Measurements from ENCODE around the gene FAAH2. TPM values are rescaled to one million over a fixed set of nuclear protein-coding genes. Genes with fewer than 3 reads are reported as not detected.

The FAAH2 gene, protein sequence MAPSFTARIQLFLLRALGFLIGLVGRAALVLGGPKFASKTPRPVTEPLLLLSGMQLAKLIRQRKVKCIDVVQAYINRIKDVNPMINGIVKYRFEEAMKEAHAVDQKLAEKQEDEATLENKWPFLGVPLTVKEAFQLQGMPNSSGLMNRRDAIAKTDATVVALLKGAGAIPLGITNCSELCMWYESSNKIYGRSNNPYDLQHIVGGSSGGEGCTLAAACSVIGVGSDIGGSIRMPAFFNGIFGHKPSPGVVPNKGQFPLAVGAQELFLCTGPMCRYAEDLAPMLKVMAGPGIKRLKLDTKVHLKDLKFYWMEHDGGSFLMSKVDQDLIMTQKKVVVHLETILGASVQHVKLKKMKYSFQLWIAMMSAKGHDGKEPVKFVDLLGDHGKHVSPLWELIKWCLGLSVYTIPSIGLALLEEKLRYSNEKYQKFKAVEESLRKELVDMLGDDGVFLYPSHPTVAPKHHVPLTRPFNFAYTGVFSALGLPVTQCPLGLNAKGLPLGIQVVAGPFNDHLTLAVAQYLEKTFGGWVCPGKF
- polyA plus RNA-seq = 1.1 to 2.1 TPM (median 1.7 TPM) in 3 replicates
- 2.8 TPM for polyA plus RNA-seq (2011; ENCODE audit: low read depth)
- polyA plus RNA-seq (2011; cell fraction: cytosol; rRNA removed) = 0.73 and 0.81 TPM in 2 replicates
- polyA plus RNA-seq (2011; cell fraction: nucleus; rRNA removed) = 5.4 and 5.5 TPM in 2 replicates
- polyA plus RNA-seq (2012; ENCODE audit: low replicate concordance) = 1.3 and 5.3 TPM in 2 replicates
- polyA minus RNA-seq = 1.1 to 2.5 TPM (median 1.3 TPM) in 3 replicates
- 3.3 TPM for polyA minus RNA-seq (2011; cell fraction: cytosol; rRNA and poly(A)+ RNA removed)
- 1.7 and 3.0 TPM in 2 replicates for polyA minus RNA-seq (2011; cell fraction: nucleus; rRNA and poly(A)+ RNA removed)

DNA sequence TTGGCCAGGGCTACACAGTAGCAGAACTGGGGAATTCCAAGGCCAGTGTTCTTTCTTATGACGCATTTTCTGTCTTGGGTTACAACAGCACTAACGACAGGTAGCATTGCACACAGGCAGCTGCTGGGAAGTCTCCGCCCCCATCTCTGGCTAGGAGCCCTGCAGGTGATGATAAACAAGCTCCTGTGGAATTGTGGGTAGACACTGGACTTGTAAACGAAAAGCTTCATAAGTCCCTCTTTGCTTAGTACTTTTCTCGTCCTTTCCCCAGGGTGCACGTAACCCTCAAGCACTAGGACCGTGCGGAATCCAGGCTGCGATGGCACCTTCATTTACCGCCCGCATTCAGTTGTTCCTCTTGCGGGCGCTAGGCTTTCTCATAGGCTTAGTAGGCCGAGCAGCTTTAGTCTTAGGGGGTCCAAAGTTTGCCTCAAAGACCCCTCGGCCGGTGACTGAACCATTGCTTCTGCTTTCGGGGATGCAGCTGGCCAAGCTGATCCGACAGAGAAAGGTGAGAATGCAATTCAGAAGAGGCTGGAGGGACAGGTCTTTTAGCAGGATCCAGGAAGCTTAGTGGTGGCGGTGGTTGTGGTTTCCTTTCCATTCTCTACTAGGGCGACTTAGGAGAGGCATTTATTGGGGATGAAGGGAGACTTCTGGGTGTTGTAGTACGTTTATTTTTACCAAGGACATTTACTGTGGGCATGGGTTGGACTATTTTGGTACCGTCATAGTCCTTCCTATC is at the start of gene FAAH2:
FAAH2 (plus strand) TSS at position 200 of the 745 bp plus-strand sequence; CDS start at position 320, 120 bp downstream.
- peak; percentile 44 for DNase-seq (ENCODE audit: low read depth, low spot score)
- Histone ChIP-seq H3K4me1 (ENCODE audit: control insufficient read depth, extremely low read depth, insufficient read depth, low read length) (peaks cover 2% of the 10 kb centered on the region), H3K9me3 (ENCODE audit: control insufficient read depth, low read depth, low read length) (no peaks in the 10 kb centered on the region), H3K4me3 (ENCODE audit: control insufficient read depth in 2 of 3, extremely low read depth in 1 of 3, insufficient read depth in 2 of 3, low read depth in 1 of 3, low read length in 3 of 3) (peak within 1 kb of the TSS; percentile 39 to 67 (median 65)), H3K27me3 (ENCODE audit: control insufficient read depth, extremely low read depth, insufficient read depth, low read length) (no peaks in the 10 kb centered on the region), H4K20me1 (ENCODE audit: control insufficient read depth, extremely low read depth, insufficient read depth, low read length) (no peaks in the 10 kb centered on the region), H3K9me1 (ENCODE audit: control insufficient read depth, extremely low read depth, insufficient read depth, low read length) (no peaks in the 10 kb centered on the region), H3K9ac (ENCODE audit: control insufficient read depth, extremely low read depth, insufficient read depth, low read length) (peak within 1 kb of the TSS; percentile 73), H3K4me2 (ENCODE audit: control insufficient read depth, extremely low read depth, insufficient read depth, low read depth, low read length) (peak within 1 kb of the TSS; percentile 83), H3K36me3 (ENCODE audit: control insufficient read depth in 2 of 2, extremely low read depth in 1 of 2, insufficient read depth in 2 of 2, low read length in 2 of 2) (no peaks in the 10 kb centered on the region), H3K27ac (ENCODE audit: control insufficient read depth, insufficient read depth, low read length) (peak within 1 kb of the TSS; percentile 46), H3K79me2 (ENCODE audit: control insufficient read depth, insufficient read depth, low read length) (no peaks in the 10 kb centered on the region), H2AFZ (ENCODE audit: control insufficient read depth, low read length) (peak within 1 kb of the TSS; percentile 86)
- TF ChIP-seq EZH2 (IDR thresholded peaks at IDR 0.05; ENCODE audit: low read length) = no peak
- TF ChIP-seq, protein P1, sequence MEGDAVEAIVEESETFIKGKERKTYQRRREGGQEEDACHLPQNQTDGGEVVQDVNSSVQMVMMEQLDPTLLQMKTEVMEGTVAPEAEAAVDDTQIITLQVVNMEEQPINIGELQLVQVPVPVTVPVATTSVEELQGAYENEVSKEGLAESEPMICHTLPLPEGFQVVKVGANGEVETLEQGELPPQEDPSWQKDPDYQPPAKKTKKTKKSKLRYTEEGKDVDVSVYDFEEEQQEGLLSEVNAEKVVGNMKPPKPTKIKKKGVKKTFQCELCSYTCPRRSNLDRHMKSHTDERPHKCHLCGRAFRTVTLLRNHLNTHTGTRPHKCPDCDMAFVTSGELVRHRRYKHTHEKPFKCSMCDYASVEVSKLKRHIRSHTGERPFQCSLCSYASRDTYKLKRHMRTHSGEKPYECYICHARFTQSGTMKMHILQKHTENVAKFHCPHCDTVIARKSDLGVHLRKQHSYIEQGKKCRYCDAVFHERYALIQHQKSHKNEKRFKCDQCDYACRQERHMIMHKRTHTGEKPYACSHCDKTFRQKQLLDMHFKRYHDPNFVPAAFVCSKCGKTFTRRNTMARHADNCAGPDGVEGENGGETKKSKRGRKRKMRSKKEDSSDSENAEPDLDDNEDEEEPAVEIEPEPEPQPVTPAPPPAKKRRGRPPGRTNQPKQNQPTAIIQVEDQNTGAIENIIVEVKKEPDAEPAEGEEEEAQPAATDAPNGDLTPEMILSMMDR (optimal IDR thresholded peaks at IDR 0.05 in 1 of 3, IDR thresholded peaks at IDR 0.05 in 1 of 3, conservative IDR thresholded peaks at IDR 0.05 in 1 of 3; ENCODE audit: extremely low read depth in 1 of 3, insufficient read depth in 2 of 3, low read length in 3 of 3) = peak in 1 of 3 experiments; percentile 8
- dilution Hi-C loops (cut with MboI; ENCODE audit: extremely low pct_ligation_motif_present, low sequenced_read_pairs) = no loop called here
- FAIRE-seq = peak; percentile 9

DNA sequence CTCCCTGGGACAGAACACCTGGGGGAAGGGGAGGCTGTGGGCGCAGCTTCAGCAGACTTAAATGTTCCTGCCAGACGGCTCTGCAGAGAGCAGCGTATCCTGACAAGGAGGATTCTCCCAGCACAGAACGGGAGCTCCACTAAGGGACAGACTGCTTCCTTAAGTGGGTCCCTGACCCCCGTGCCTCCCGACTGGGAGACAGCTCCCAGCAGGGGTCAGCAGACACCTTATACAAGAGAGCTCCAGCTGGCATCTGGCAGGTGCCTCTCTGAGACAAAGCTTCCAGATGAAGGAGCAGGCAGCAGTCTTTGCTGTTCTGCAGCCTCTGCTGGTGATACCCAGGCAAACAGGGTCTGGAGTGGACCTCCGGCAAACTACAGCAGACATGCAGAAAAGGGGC is 44.5 kb upstream of the FAAH2 start:
- DNase-seq (ENCODE audit: low read depth, low spot score) (no peak), FAIRE-seq (no peak)
- Histone ChIP-seq H3K27ac (ENCODE audit: control insufficient read depth, insufficient read depth, low read length) (no peak overlapping the region), H3K4me2 (ENCODE audit: control insufficient read depth, extremely low read depth, insufficient read depth, low read depth, low read length) (no peak overlapping the region), H3K9ac (ENCODE audit: control insufficient read depth, extremely low read depth, insufficient read depth, low read length) (no peak overlapping the region), H3K4me1 (ENCODE audit: control insufficient read depth, extremely low read depth, insufficient read depth, low read length) (no peaks in the 10 kb centered on the region), H3K4me3 (ENCODE audit: control insufficient read depth in 2 of 3, extremely low read depth in 1 of 3, insufficient read depth in 2 of 3, low read depth in 1 of 3, low read length in 3 of 3) (no peak overlapping the region), H3K9me3 (ENCODE audit: control insufficient read depth, low read depth, low read length) (peaks cover 5% of the 10 kb centered on the region), H3K79me2 (ENCODE audit: control insufficient read depth, insufficient read depth, low read length) (no peaks in the 10 kb centered on the region), H3K27me3 (ENCODE audit: control insufficient read depth, extremely low read depth, insufficient read depth, low read length) (no peaks in the 10 kb centered on the region), H2AFZ (ENCODE audit: control insufficient read depth, low read length) (no peak overlapping the region), H4K20me1 (ENCODE audit: control insufficient read depth, extremely low read depth, insufficient read depth, low read length) (no peaks in the 10 kb centered on the region), H3K9me1 (ENCODE audit: control insufficient read depth, extremely low read depth, insufficient read depth, low read length) (no peaks in the 10 kb centered on the region), H3K36me3 (ENCODE audit: control insufficient read depth in 2 of 2, extremely low read depth in 1 of 2, insufficient read depth in 2 of 2, low read length in 2 of 2) (no peaks in the 10 kb centered on the region)
- TF ChIP-seq EZH2 (IDR thresholded peaks at IDR 0.05; ENCODE audit: low read length) = no peak
- TF ChIP-seq, protein P1 (optimal IDR thresholded peaks at IDR 0.05 in 1 of 3, IDR thresholded peaks at IDR 0.05 in 1 of 3, conservative IDR thresholded peaks at IDR 0.05 in 1 of 3; ENCODE audit: extremely low read depth in 1 of 3, insufficient read depth in 2 of 3, low read length in 3 of 3) = no peak
- dilution Hi-C loops (cut with MboI; ENCODE audit: extremely low pct_ligation_motif_present, low sequenced_read_pairs) = no loop called here
